Lower lobe of right lung (tissue), 2 donors: ENCODE data around the gene CSMD2. TPM values are rescaled to one million over a fixed set of nuclear protein-coding genes. Genes with fewer than 3 reads are reported as not detected.
"Not testable (repeated sequence)": the region's sequence is repeated elsewhere in the genome, so short reads cannot be mapped to it uniquely, and the experiment has no call there.

Experiments
- ATAC-seq, 2 donors: fragments of 200-7000 bp; cut with Tn5 transposase; one replicate each; pipeline ENCODE4 v1.9.1; 2020 to 2022; ENCODE audit warnings: mild to moderate bottlenecking in 2 of 2, moderate library complexity in 2 of 2
- DNase-seq: peaks from one replicate; pipeline ENCODE4 v3.0.0-alpha.2; 2020
- H3K27ac ChIP-seq: fragments of 200-600 bp; one replicate; pipeline ENCODE4 v1.8.0; 2022
- H3K27me3 ChIP-seq: fragments of 200-600 bp; one replicate; pipeline ENCODE4 v1.8.0; 2022; ENCODE audit warnings: low read depth
- H3K36me3 ChIP-seq: fragments of 200-600 bp; one replicate; pipeline ENCODE4 v1.8.0; 2022; ENCODE audit warnings: mild to moderate bottlenecking
- H3K4me1 ChIP-seq: fragments of 200-600 bp; one replicate; pipeline ENCODE4 v1.8.0; 2022
- H3K4me3 ChIP-seq: fragments of 200-600 bp; one replicate; pipeline ENCODE4 v1.8.0; 2022; ENCODE audit warnings: mild to moderate bottlenecking
- H3K9me3 ChIP-seq: fragments of 200-600 bp; one replicate; pipeline ENCODE4 v1.8.0; 2022
- CTCF ChIP-seq: fragments of 200-600 bp; IDR thresholded peaks from one replicate; pipeline ENCODE4 v1.8.0; 2022; ENCODE audit warnings: antibody characterized with exemption, mild to moderate bottlenecking
- intact Hi-C: fragments of 100-400 bp; cut with DNase I; formaldehyde crosslinking; loops from one replicate; pipeline ENCODE4 v1.11.0; 2022
- total RNA-seq: library from RNA; stranded (reverse); fragmentation: NEBNext Ultra II Directional; extraction: Animal tissue kit (Norgen Biotek cat#: 25700); gene quantifications from one replicate; pipeline ENCODE4 v1.2.1, GENCODE V29; 2021
- donor health status: DM: no; HTN: yes; CAD: no; lungs with severe emphysema.

CSMD2 gene
- total RNA-seq, 1 donor from 2014 or later: 1.1 TPM

GRCh38 chr1:33515112-33515511 is 649.9 kb downstream of the CSMD2 start:
- Histone ChIP-seq H3K36me3 (no peaks in the 10 kb centered on the region), H3K27me3 (no peaks in the 10 kb centered on the region), H3K27ac (no peak overlapping the region), H3K4me3 (no peak overlapping the region), H3K9me3 (no peaks in the 10 kb centered on the region), H3K4me1 (no peaks in the 10 kb centered on the region)
- TF ChIP-seq CTCF: no peak
- ATAC-seq (no peak), DNase-seq (no peak)
- intact Hi-C loops: no loop called here

GRCh38 chr1:33512226-33513011 is 652.6 kb downstream of the CSMD2 start:
- Histone ChIP-seq H3K4me3 (no peak overlapping the region), H3K4me1 (no peaks in the 10 kb centered on the region), H3K9me3 (no peaks in the 10 kb centered on the region), H3K36me3 (no peaks in the 10 kb centered on the region), H3K27me3 (no peaks in the 10 kb centered on the region), H3K27ac (no peak overlapping the region)
- no peak for TF ChIP-seq CTCF
- DNase-seq: no peak
- ATAC-seq: no peak
- intact Hi-C loops: no loop called here

- H3K27me3 ChIP-seq, H3K4me1 ChIP-seq, ATAC-seq, intact Hi-C loops, H3K36me3 ChIP-seq, H3K9me3 ChIP-seq, H3K27ac ChIP-seq, H3K4me3 ChIP-seq, DNase-seq: not testable (repeated sequence)
Measured at GRCh38 chr1:33509276-33509675, 655.8 kb downstream of the CSMD2 start.

DNA sequence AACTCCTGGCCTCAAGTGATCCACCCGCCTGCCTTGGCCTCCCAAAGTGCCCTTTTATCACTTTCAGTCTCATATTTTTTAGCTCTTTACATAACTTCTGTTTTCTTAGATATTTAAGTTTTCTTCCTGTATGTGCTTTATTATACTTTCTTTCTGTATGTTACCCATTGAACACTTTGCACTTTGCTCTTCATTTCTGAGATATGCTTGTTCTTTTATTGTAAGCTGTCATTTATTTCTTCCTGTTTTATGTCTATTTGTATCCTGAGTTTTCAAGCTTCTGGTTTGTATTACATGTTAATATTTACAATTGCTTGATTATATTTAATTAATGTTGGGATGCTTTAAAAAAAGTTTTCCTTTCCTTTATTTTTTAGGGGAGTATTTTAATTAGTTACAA is 656.9 kb downstream of the CSMD2 start:
- H3K9me3 ChIP-seq: no peaks in the 10 kb centered on the region
- no peak for TF ChIP-seq CTCF
- H3K4me3 ChIP-seq: no peak overlapping the region
- ATAC-seq: no peak
- H3K27me3 ChIP-seq: no peaks in the 10 kb centered on the region
- H3K36me3 ChIP-seq: no peaks in the 10 kb centered on the region
- H3K27ac ChIP-seq: no peak overlapping the region
- intact Hi-C loops: no loop called here
- DNase-seq: no peak
- H3K4me1 ChIP-seq: no peaks in the 10 kb centered on the region

- DNase-seq (no peak), ATAC-seq (no peak)
- no peak for TF ChIP-seq CTCF
- H3K4me1 ChIP-seq: no peaks in the 10 kb centered on the region
- no peaks in the 10 kb centered on the region for H3K27me3 ChIP-seq
- H3K36me3 ChIP-seq: no peaks in the 10 kb centered on the region
- H3K9me3 ChIP-seq: no peaks in the 10 kb centered on the region
- no peak overlapping the region for H3K27ac ChIP-seq
- no peak overlapping the region for H3K4me3 ChIP-seq
- intact Hi-C loops: no loop called here
Measured at GRCh38 chr1:33507661-33508060, 657.4 kb downstream of the CSMD2 start.

DNA sequence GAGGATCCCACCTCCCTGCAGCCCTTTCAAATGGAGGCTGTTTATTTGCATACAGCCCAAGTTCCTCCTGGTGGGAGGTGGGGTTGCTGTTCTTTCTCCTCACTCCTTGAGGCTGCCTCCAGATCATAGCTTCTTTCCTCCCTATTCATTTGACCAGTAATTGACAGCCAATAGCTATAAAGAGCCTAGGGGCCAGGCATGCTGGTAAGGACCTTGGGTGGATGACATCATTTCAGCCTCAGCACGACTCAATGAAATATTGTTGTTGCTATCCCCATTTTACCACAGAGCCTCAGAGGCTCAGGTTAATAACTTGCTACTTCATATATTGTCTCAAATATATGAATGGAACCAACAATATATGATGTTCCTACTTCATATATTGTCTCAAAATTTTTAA is 661.5 kb downstream of the CSMD2 start:
- H3K27me3 ChIP-seq: no peaks in the 10 kb centered on the region
- H3K9me3 ChIP-seq: peaks cover 3% of the 10 kb centered on the region
- no peak overlapping the region for H3K4me3 ChIP-seq
- DNase-seq (no peak), ATAC-seq (no peak)
- no peak overlapping the region for H3K27ac ChIP-seq
- intact Hi-C loops: no loop called here
- H3K36me3 ChIP-seq: no peaks in the 10 kb centered on the region
- H3K4me1 ChIP-seq: no peaks in the 10 kb centered on the region
- TF ChIP-seq CTCF: no peak
